Measurements from ENCODE around the gene MYH11. TPM values are rescaled to one million over a fixed set of nuclear protein-coding genes. Genes with fewer than 3 reads are reported as not detected.

The MYH11 gene
- total and polyA plus RNA-seq, 10 of the 15 experiments (the other 5 are each of a cell fraction or from before 2014, with no cell fraction given): 0.01 to 1.9 (median 0.13) TPM; not detected in 1

DNA sequence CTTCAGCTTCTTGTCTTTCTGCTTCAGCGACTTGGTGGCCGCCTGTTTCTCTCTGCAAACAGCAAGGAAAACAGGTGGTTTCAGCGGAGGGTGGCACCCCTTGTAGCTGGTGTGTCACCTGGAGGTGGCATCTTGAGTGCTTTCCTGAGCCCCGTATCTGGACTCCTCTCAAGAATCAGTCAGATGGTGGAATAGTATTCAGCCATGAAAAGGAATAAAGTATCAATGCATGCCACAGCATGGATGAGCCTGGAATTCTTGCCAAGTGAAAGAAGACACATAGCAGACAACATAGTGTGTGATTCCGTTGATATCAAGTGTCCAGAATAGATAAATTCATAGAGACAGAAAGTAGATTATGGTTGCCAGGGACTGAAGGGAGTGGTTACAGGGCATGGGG is 141.6 kb downstream of the MYH11 start:
- no peak for ATAC-seq
- no peak overlapping the region for H3K9ac ChIP-seq (ENCODE audit: control insufficient read depth, insufficient read depth, low read length)
- CTCF ChIA-PET: no interaction called here
- FAIRE-seq: no peak
- no peak overlapping the region for H3K4me2 ChIP-seq (ENCODE audit: control insufficient read depth, insufficient read depth)
- H3K27ac ChIP-seq (ENCODE audit: control insufficient read depth, insufficient read depth): no peak overlapping the region
- no peaks in the 10 kb centered on the region for H4K20me1 ChIP-seq (ENCODE audit: control insufficient read depth, insufficient read depth)
- DNase-seq (ENCODE audit: low read depth, low spot score): no peak
- no peaks in the 10 kb centered on the region for H3K9me3 ChIP-seq (replicated peaks; ENCODE audit: control insufficient read depth, insufficient read depth, low read length)
- RAD21 ChIA-PET (ENCODE audit: unreplicated experiment): no interaction called here
- in situ Hi-C loops (cut with MboI) (no loop called here), intact Hi-C loops (cut with micrococcal nuclease; ENCODE audit: unreplicated experiment) (no loop called here)
- POLR2A ChIA-PET: no interaction called here
- no peaks in the 10 kb centered on the region for H3K4me1 ChIP-seq (ENCODE audit: control insufficient read depth, insufficient read depth, low read length)
- H3K36me3 ChIP-seq (ENCODE audit: control insufficient read depth in 2 of 2, insufficient read depth in 2 of 2, low read length in 1 of 2): peaks cover 15 to 17% of the 10 kb centered on the region in 2 experiments
- SMC1A ChIA-PET (ENCODE audit: uncharacterized antibody, unreplicated experiment): no interaction called here
- TF ChIP-seq SP1 (IDR thresholded peaks at IDR 0.05; ENCODE audit: low read depth, low read length) (no peak), JUND (IDR thresholded peaks at IDR 0.05; ENCODE audit: low read depth, low read length) (no peak), CBX5 (IDR thresholded peaks at IDR 0.05; ENCODE audit: low read depth) (no peak), RCOR1 (conservative IDR thresholded peaks at IDR 0.05; ENCODE audit: low read depth, low read length) (no peak), STAT1 (conservative IDR thresholded peaks at IDR 0.05) (no peak), EED (IDR thresholded peaks at IDR 0.05; ENCODE audit: low read depth) (no peak), JUNB (IDR thresholded peaks at IDR 0.05) (no peak), DPF2 (IDR thresholded peaks at IDR 0.05) (no peak), GATAD2B (conservative IDR thresholded peaks at IDR 0.05; ENCODE audit: low read depth) (no peak), CREB1 (IDR thresholded peaks at IDR 0.05; ENCODE audit: low read depth) (no peak)
- TF ChIP-seq, protein P1, sequence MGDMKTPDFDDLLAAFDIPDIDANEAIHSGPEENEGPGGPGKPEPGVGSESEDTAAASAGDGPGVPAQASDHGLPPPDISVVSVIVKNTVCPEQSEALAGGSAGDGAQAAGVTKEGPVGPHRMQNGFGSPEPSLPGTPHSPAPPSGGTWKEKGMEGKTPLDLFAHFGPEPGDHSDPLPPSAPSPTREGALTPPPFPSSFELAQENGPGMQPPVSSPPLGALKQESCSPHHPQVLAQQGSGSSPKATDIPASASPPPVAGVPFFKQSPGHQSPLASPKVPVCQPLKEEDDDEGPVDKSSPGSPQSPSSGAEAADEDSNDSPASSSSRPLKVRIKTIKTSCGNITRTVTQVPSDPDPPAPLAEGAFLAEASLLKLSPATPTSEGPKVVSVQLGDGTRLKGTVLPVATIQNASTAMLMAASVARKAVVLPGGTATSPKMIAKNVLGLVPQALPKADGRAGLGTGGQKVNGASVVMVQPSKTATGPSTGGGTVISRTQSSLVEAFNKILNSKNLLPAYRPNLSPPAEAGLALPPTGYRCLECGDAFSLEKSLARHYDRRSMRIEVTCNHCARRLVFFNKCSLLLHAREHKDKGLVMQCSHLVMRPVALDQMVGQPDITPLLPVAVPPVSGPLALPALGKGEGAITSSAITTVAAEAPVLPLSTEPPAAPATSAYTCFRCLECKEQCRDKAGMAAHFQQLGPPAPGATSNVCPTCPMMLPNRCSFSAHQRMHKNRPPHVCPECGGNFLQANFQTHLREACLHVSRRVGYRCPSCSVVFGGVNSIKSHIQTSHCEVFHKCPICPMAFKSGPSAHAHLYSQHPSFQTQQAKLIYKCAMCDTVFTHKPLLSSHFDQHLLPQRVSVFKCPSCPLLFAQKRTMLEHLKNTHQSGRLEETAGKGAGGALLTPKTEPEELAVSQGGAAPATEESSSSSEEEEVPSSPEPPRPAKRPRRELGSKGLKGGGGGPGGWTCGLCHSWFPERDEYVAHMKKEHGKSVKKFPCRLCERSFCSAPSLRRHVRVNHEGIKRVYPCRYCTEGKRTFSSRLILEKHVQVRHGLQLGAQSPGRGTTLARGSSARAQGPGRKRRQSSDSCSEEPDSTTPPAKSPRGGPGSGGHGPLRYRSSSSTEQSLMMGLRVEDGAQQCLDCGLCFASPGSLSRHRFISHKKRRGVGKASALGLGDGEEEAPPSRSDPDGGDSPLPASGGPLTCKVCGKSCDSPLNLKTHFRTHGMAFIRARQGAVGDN (IDR thresholded peaks at IDR 0.05): no peak
- TF ChIP-seq, protein P2, sequence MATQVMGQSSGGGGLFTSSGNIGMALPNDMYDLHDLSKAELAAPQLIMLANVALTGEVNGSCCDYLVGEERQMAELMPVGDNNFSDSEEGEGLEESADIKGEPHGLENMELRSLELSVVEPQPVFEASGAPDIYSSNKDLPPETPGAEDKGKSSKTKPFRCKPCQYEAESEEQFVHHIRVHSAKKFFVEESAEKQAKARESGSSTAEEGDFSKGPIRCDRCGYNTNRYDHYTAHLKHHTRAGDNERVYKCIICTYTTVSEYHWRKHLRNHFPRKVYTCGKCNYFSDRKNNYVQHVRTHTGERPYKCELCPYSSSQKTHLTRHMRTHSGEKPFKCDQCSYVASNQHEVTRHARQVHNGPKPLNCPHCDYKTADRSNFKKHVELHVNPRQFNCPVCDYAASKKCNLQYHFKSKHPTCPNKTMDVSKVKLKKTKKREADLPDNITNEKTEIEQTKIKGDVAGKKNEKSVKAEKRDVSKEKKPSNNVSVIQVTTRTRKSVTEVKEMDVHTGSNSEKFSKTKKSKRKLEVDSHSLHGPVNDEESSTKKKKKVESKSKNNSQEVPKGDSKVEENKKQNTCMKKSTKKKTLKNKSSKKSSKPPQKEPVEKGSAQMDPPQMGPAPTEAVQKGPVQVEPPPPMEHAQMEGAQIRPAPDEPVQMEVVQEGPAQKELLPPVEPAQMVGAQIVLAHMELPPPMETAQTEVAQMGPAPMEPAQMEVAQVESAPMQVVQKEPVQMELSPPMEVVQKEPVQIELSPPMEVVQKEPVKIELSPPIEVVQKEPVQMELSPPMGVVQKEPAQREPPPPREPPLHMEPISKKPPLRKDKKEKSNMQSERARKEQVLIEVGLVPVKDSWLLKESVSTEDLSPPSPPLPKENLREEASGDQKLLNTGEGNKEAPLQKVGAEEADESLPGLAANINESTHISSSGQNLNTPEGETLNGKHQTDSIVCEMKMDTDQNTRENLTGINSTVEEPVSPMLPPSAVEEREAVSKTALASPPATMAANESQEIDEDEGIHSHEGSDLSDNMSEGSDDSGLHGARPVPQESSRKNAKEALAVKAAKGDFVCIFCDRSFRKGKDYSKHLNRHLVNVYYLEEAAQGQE (IDR thresholded peaks at IDR 0.05; ENCODE audit: low read depth, low read length): no peak
- no peaks in the 10 kb centered on the region for H3K27me3 ChIP-seq (replicated peaks in 1 of 2; ENCODE audit: control insufficient read depth in 2 of 2, insufficient read depth in 2 of 2, low read length in 1 of 2)
- no peak overlapping the region for H2AFZ ChIP-seq (ENCODE audit: control insufficient read depth, low read depth, low read length)
- no peak overlapping the region for H3K4me3 ChIP-seq
- no peaks in the 10 kb centered on the region for H3K79me2 ChIP-seq (ENCODE audit: control insufficient read depth, insufficient read depth, low read length)
- BruUV-seq (replicated peaks): no TSS peak
- 86% methylated on average over 5 of the region's 5 CpGs for WGBS (ENCODE audit: insufficient coverage, insufficient replicate concordance, low lambda C conversion rate, missing lambda C conversion rate)
